Body of pancreas (tissue), 4 donors: ENCODE data around the gene DAW1. TPM values are rescaled to one million over a fixed set of nuclear protein-coding genes. Genes with fewer than 3 reads are reported as not detected.

Source experiments
- ATAC-seq: fragments of 150-250 bp; one replicate; pipeline ENCODE4 v1.9.1; 2016
- DNase-seq, 4 donors: peaks; one replicate each; pipeline ENCODE4 v3.0.0-alpha.2; 2019
- H3K27ac ChIP-seq, 4 donors: fragments of 200-600 bp; sonication (generic); 1 replicate in 3 of 4; 2 replicates in 1 of 4; pipeline versions ENCODE4 v1.5.1 to v1.6.1; 2016 to 2019; ENCODE audit warnings: mild to moderate bottlenecking in 1 of 4, mixed read lengths in 1 of 4, moderate library complexity in 1 of 4
- H3K27me3 ChIP-seq, 2 donors: fragments of 200-600 bp; sonication (generic); one replicate each; pipeline ENCODE4 v1.6.0; 2016; ENCODE audit warnings: mild to moderate bottlenecking in 1 of 2
- H3K36me3 ChIP-seq, 2 donors: fragments of 200-600 bp; sonication (generic); replicated peaks in 1 of 2; 2 replicates each; pipeline ENCODE4 v1.5.1; 2016; ENCODE audit warnings: low read depth in 2 of 2; ENCODE audit not compliant: insufficient read depth in 1 of 2
- H3K4me1 ChIP-seq: fragments of 200-600 bp; sonication (generic); one replicate; pipeline ENCODE4 v1.6.0; 2016
- H3K4me3 ChIP-seq, 2 donors: fragments of 200-600 bp; sonication (generic); 1 replicate in 1 of 2; 2 replicates in 1 of 2; pipeline ENCODE4 v1.5.1; 2016 to 2019
- H3K9me3 ChIP-seq, 3 donors: fragments of 200-600 bp; sonication (generic); 1 replicate in 2 of 3; 2 replicates in 1 of 3; pipeline ENCODE4 v1.5.1; 2016
- CTCF ChIP-seq, 7 experiments: fragments of 450-650 bp in 4 of 7; fragments of 200-600 bp in 3 of 7; sonication (generic) in 3 of 7; IDR thresholded peaks; one replicate each; pipeline ENCODE4 v1.5.1; 2016 to 2019; ENCODE audit warnings: antibody characterized with exemption in 7 of 7
- POLR2A ChIP-seq, 3 donors: fragments of 450-650 bp; IDR thresholded peaks; one replicate each; pipeline ENCODE4 v1.6.1; 2016; ENCODE audit warnings: antibody characterized with exemption in 3 of 3, mild to moderate bottlenecking in 2 of 3
- WGBS, 2 donors: methylation state at CpG; one replicate each; pipeline ENCODE4 v1.1.5; 2017; 5-methylcytosine and 5-hydroxymethylcytosine counted together
- intact Hi-C: fragments of 100-400 bp; cut with DNase I; formaldehyde crosslinking; loops from one replicate; pipeline ENCODE4 v1.15.1; 2023
- total RNA-seq, 2 donors: library from RNA; depleted of rRNA; stranded (reverse); fragments of >200 nt; gene quantifications; one replicate each; pipeline ENCODE4 v1.1.0, GENCODE V29; 2016

DAW1 gene
- total RNA-seq, 2 donors from 2014 or later: not detected

GRCh38 chr2:227860221-227860641 is 11.2 kb upstream of the DAW1 start:
- H3K9me3 ChIP-seq: no peaks in the 10 kb centered on the region
- intact Hi-C loops: no loop called here
- H3K27ac ChIP-seq: no peak overlapping the region
- no peak overlapping the region for H3K4me3 ChIP-seq
- no peak for TF ChIP-seq CTCF (IDR thresholded peaks at IDR 0.05)
- TF ChIP-seq POLR2A (IDR thresholded peaks at IDR 0.05): no peak
- H3K27me3 ChIP-seq: no peaks in the 10 kb centered on the region
- no peak for DNase-seq
- H3K36me3 ChIP-seq: no peaks in the 10 kb centered on the region
- ATAC-seq: no peak
- 76 to 80% methylated on average over 6 of the region's 6 CpGs for WGBS, 2 donors
- H3K4me1 ChIP-seq: no peaks in the 10 kb centered on the region

GRCh38 chr2:227861011-227861410 is 10.4 kb upstream of the DAW1 start:
- H3K9me3 ChIP-seq: no peaks in the 10 kb centered on the region
- H3K36me3 ChIP-seq: no peaks in the 10 kb centered on the region
- DNase-seq: no peak
- intact Hi-C loops: no loop called here
- no peaks in the 10 kb centered on the region for H3K4me1 ChIP-seq
- H3K27me3 ChIP-seq: no peaks in the 10 kb centered on the region
- no peak for ATAC-seq
- no peak overlapping the region for H3K27ac ChIP-seq
- 75 to 77% methylated on average over 2 of the region's 2 CpGs for WGBS, 2 donors
- no peak overlapping the region for H3K4me3 ChIP-seq
- no peak for TF ChIP-seq CTCF (IDR thresholded peaks at IDR 0.05)
- TF ChIP-seq POLR2A (IDR thresholded peaks at IDR 0.05): no peak

GRCh38 chr2:227862227-227862740 is 9.1 kb upstream of the DAW1 start:
- Histone ChIP-seq H3K36me3 (no peaks in the 10 kb centered on the region), H3K4me3 (no peak overlapping the region), H3K27me3 (no peaks in the 10 kb centered on the region), H3K4me1 (no peaks in the 10 kb centered on the region), H3K9me3 (no peaks in the 10 kb centered on the region), H3K27ac (no peak overlapping the region)
- intact Hi-C loops: no loop called here
- no peak for ATAC-seq
- peak in 6 of 7 experiments; percentile 26 to 72 (median 43) for TF ChIP-seq CTCF (IDR thresholded peaks at IDR 0.05)
- no peak for TF ChIP-seq POLR2A (IDR thresholded peaks at IDR 0.05)
- peak in 3 of 4 donors; percentile 20 to 34 (median 23) for DNase-seq
- WGBS, 2 donors: 22 to 35% methylated on average over 8 of the region's 8 CpGs

DNA sequence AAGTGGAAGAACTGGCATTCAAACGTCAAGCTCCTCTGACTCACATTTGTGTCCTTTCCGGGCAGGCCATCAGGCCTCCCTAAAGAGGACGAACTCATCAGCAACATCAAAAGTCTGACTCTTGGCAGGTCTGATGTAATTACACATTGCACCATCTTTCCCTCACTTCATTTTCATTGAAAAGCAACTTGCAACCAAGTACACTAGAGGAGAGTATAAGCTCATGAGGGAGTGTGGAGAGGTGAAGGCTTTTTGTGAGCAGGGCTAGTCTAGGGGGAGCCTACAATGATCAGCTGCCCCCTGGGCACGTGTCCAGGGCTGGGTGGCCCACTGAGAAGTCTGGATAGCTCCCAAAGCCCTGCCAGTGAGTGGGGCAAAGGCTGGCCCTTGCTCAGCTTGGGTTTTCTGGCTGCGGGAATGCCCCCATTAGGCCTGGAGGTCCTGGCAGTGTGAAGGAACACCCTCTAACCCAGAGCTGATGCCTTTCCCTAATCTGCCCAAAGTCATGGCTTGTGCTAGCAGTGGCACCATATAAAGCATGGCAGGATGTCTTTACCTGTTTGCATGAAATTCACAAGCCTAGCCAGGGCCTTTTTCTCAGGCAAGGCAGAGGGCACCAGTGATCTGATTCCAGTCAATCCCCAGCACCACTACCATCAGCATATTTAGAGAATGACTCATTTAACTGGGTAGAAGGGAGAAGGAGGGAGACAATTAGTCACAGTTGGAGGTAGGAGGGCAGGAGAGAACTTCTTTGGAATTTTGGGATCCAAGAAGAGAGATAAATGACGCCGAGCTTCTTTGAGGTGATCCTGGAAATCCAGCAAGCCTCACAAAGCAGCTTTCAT is 8.5 kb upstream of the DAW1 start:
- no peaks in the 10 kb centered on the region for H3K4me1 ChIP-seq
- no peak for TF ChIP-seq CTCF (IDR thresholded peaks at IDR 0.05)
- no peak for TF ChIP-seq POLR2A (IDR thresholded peaks at IDR 0.05)
- intact Hi-C loops: no loop called here
- DNase-seq (peak in 1 of 4 donors; percentile 11), ATAC-seq (peak; percentile 24)
- H3K36me3 ChIP-seq: no peaks in the 10 kb centered on the region
- 70 to 73% methylated on average over 7 of the region's 7 CpGs for whole genome bisulfite sequencing, 2 donors
- H3K27ac ChIP-seq: no peak overlapping the region
- H3K27me3 ChIP-seq: no peaks in the 10 kb centered on the region
- H3K4me3 ChIP-seq: no peak overlapping the region
- no peaks in the 10 kb centered on the region for H3K9me3 ChIP-seq
